ENCODE measurements around the gene C1QTNF5. TPM values are rescaled to one million over a fixed set of nuclear protein-coding genes. Genes with fewer than 3 reads are reported as not detected.

The C1QTNF5 gene
- total and polyA plus RNA-seq, 9 donors: 20.3 to 41.9 (median 35.1) TPM

DNA sequence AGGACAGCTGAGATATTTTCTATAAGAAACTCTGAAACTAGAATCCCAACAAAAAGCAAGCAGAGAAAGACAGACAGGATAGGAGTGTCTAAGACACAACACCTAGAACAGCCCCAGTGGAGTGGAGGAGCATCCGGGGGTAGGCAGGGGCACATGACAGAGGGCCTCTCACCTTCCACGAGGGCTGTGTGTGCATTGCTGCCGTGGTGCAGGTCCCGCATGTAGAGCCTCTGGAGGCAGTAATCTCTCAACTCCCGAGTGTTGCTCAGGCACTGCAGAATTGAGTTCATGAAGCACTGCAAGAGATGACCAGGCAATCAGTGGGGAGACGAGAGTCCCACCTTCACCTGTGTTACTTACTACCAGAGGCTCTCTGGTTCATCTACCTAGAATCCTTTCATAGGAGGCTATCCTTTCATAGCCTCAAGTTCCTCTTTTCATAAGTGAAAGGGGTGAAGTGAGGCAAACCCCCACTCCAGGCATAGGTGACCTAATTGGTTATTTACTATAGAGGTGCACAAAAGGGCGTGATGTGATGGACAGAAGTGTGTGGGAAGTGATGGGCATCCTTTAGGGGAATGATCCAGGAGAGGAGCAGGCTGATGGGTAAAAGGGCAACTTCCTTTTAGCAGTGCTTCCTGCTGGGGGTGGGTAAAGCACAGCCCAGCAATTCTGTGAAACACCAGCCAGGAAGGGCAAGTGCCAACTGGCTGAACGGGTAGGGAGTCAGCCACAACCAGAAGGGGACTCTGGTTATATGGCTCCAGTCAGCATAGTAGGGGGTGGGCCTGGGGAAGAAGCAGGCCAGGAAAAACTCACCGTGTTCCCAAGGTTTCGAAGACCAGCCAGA lies 18.9 kb upstream of the C1QTNF5 start:
- H3K4me1 ChIP-seq (ENCODE audit: control insufficient read depth, insufficient read depth, low read length): peaks cover 53% of the 10 kb centered on the region
- no peak for DNase-seq
- H3K9me3 ChIP-seq (replicated peaks; ENCODE audit: control insufficient read depth, low read depth, low read length): no peaks in the 10 kb centered on the region
- H3K4me3 ChIP-seq (ENCODE audit: low read length): no peak overlapping the region
- H3K27me3 ChIP-seq (ENCODE audit: control insufficient read depth, insufficient read depth, low read length): peaks cover 4% of the 10 kb centered on the region
- peaks cover 36% of the 10 kb centered on the region for H3K36me3 ChIP-seq (ENCODE audit: control insufficient read depth, insufficient read depth, low read length)
- H3K27ac ChIP-seq (ENCODE audit: low read length): peak overlapping the region; percentile 49
- WGBS (ENCODE audit: insufficient coverage): 80% methylated on average over 7 of the region's 10 CpGs

- H3K9me3 ChIP-seq (replicated peaks; ENCODE audit: control insufficient read depth, low read depth, low read length): no peaks in the 10 kb centered on the region
- DNase-seq: no peak
- H3K4me1 ChIP-seq (ENCODE audit: control insufficient read depth, insufficient read depth, low read length): peaks cover 42% of the 10 kb centered on the region
- no peaks in the 10 kb centered on the region for H3K27me3 ChIP-seq (ENCODE audit: control insufficient read depth, insufficient read depth, low read length)
- H3K27ac ChIP-seq (ENCODE audit: low read length): no peak overlapping the region
- H3K4me3 ChIP-seq (ENCODE audit: low read length): peak overlapping the region; percentile 60
- peaks cover 36% of the 10 kb centered on the region for H3K36me3 ChIP-seq (ENCODE audit: control insufficient read depth, insufficient read depth, low read length)
- WGBS (ENCODE audit: insufficient coverage): 70% methylated on average over 2 of the region's 13 CpGs
Measured at GRCh38 chr11:119357074-119357473, 16.4 kb upstream of the C1QTNF5 start.

DNA sequence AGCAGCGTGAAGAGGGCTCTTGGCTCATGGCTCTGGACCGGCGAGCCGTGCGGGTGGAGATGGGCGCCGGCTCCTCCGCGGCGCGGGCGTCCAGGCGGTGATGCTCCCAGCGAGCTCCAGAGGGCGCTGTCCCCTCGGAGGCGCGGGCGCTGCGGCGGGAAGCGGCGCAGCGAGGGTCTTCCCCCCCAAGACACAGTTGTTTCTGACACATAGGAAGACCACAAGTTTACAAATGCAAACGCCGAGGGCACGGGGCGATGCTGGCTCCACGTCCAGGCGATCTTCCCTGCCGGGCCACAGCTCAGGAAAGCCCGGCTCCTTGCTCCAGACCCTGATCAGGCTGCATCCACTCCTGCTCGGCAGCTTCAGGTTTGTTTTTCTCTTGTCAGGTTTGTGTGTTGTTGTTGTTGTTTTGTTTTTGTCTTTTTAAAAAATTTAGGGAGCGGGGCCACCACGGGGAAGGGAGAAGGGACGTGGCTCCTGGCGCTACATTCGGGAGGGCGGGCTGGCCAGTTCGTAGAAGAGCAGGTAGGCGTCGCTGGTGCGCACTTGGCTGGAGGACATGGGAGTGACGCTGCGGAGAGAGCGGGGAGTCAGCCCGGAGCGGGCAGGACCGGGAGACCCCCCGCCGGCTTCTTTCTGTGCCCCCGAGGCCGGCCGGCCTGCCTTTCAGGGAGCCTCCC lies 15.8 kb upstream of the C1QTNF5 start:
- Histone ChIP-seq H3K27ac (ENCODE audit: low read length) (peak overlapping the region; percentile 80), H3K36me3 (ENCODE audit: control insufficient read depth, insufficient read depth, low read length) (peaks cover 36% of the 10 kb centered on the region), H3K4me1 (ENCODE audit: control insufficient read depth, insufficient read depth, low read length) (peaks cover 36% of the 10 kb centered on the region), H3K27me3 (ENCODE audit: control insufficient read depth, insufficient read depth, low read length) (no peaks in the 10 kb centered on the region), H3K9me3 (replicated peaks; ENCODE audit: control insufficient read depth, low read depth, low read length) (no peaks in the 10 kb centered on the region), H3K4me3 (ENCODE audit: low read length) (peak overlapping the region; percentile 60)
- peak; percentile 91 for DNase-seq
- 1% methylated on average over 41 of the region's 54 CpGs for WGBS (ENCODE audit: insufficient coverage)

DNA sequence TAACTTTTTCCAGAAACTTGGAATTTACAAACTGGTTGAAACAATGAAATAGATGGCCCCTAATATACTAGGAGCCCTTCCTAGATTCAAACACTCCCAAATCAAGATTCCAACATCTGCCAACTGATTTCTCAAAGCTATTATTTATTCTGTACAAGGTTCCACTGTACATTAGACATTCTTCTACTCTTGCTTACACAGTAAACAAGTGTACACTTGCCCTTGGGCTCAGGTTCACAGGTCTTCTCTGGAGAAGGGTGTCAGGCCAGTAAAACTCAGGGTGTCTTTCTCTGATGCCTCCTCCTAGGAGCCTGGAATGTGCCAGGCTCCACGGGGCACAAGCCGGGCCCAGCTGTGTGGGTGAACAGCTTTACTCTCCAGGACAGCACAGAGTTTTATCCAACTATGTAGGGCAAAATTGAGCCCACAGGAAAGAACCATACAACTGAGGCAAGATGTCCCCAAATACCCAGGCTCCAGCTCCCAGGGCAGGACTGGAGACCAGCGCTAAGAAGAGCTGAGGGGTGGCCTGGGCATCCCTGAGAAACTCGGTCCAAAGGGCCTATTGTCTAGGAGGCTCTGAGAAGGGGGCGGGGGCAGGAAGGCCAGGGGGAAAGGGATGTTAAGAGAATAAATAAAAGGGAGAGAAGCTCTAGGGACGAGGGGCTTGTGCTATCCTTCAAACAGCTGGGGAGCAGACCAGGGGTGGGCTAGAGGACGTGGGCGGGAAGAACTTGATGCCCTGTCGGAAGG lies 14.6 kb upstream of the C1QTNF5 start:
- DNase-seq: no peak
- H3K27ac ChIP-seq (ENCODE audit: low read length): no peak overlapping the region
- no peaks in the 10 kb centered on the region for H3K27me3 ChIP-seq (ENCODE audit: control insufficient read depth, insufficient read depth, low read length)
- H3K4me3 ChIP-seq (ENCODE audit: low read length): no peak overlapping the region
- WGBS (ENCODE audit: insufficient coverage): 82% methylated on average over 7 of the region's 9 CpGs
- no peaks in the 10 kb centered on the region for H3K9me3 ChIP-seq (replicated peaks; ENCODE audit: control insufficient read depth, low read depth, low read length)
- peaks cover 29% of the 10 kb centered on the region for H3K4me1 ChIP-seq (ENCODE audit: control insufficient read depth, insufficient read depth, low read length)
- peaks cover 36% of the 10 kb centered on the region for H3K36me3 ChIP-seq (ENCODE audit: control insufficient read depth, insufficient read depth, low read length)

- Histone ChIP-seq H3K4me1 (ENCODE audit: control insufficient read depth, insufficient read depth, low read length) (peaks cover 26% of the 10 kb centered on the region), H3K36me3 (ENCODE audit: control insufficient read depth, insufficient read depth, low read length) (peaks cover 16% of the 10 kb centered on the region), H3K27me3 (ENCODE audit: control insufficient read depth, insufficient read depth, low read length) (no peaks in the 10 kb centered on the region), H3K4me3 (ENCODE audit: low read length) (no peak overlapping the region), H3K9me3 (replicated peaks; ENCODE audit: control insufficient read depth, low read depth, low read length) (no peaks in the 10 kb centered on the region), H3K27ac (ENCODE audit: low read length) (no peak overlapping the region)
- 42% methylated on average over 3 of the region's 4 CpGs for WGBS (ENCODE audit: insufficient coverage)
- DNase-seq: peak; percentile 82
Measured at GRCh38 chr11:119352857-119353260, 12.2 kb upstream of the C1QTNF5 start.

DNA sequence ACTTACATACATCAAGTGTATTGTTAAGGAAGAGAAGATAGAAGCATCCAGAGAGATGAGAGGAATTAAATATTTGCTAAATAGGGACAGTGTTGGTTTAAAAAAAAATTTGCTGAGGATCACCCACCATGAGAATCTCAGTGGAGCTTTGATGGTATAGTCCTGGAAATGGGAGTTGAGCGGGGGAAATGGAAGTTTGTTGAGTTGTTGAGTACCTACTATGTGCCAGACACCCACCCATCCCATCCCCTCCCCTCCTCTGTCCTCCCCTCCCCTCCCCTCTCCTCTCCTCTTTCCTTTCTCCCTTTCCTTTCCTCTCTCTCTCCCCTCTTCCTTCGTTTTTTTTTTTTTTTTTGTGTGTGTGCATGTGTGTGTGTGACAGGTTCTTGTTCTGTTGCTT lies 10.5 kb upstream of the C1QTNF5 start:
- Histone ChIP-seq H3K9me3 (replicated peaks; ENCODE audit: control insufficient read depth, low read depth, low read length) (no peaks in the 10 kb centered on the region), H3K36me3 (ENCODE audit: control insufficient read depth, insufficient read depth, low read length) (peaks cover 7% of the 10 kb centered on the region), H3K4me3 (ENCODE audit: low read length) (no peak overlapping the region), H3K4me1 (ENCODE audit: control insufficient read depth, insufficient read depth, low read length) (peaks cover 23% of the 10 kb centered on the region), H3K27me3 (ENCODE audit: control insufficient read depth, insufficient read depth, low read length) (no peaks in the 10 kb centered on the region), H3K27ac (ENCODE audit: low read length) (no peak overlapping the region)
- no CpG with 5 or more reads among the region's 2 CpGs for WGBS (ENCODE audit: insufficient coverage)
- DNase-seq: no peak

DNA sequence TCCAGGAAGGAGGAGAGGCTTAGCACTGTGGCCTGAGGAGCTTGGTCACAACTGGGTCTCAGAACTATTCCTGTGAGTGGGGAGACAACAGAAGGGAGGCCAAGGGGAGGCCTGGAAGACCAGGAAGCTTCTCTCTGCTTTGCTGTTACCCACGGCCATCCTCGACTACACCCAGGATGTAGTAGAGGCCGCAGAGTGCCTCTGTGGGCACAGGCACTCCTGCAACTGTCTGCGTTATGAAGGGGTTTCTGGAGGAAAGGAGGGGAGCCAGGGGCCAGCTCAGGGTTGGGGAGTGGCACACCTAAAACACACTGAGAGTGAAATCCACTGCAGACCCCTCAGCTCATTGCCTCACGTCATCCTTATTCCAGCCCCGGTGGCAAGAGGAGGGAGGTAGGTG lies 9.6 kb upstream of the C1QTNF5 start:
- WGBS (ENCODE audit: insufficient coverage): 100% methylated on average over 2 of the region's 6 CpGs

GRCh38 chr11:119347940-119348605 lies 7.4 kb upstream of the C1QTNF5 start:
- no peaks in the 10 kb centered on the region for H3K9me3 ChIP-seq (replicated peaks; ENCODE audit: control insufficient read depth, low read depth, low read length)
- H3K27me3 ChIP-seq (ENCODE audit: control insufficient read depth, insufficient read depth, low read length): no peaks in the 10 kb centered on the region
- no peak overlapping the region for H3K4me3 ChIP-seq (ENCODE audit: low read length)
- 23% methylated on average over 10 of the region's 16 CpGs for WGBS (ENCODE audit: insufficient coverage)
- DNase-seq: peak; percentile 81
- H3K36me3 ChIP-seq (ENCODE audit: control insufficient read depth, insufficient read depth, low read length): no peaks in the 10 kb centered on the region
- peak overlapping the region; percentile 35 for H3K27ac ChIP-seq (ENCODE audit: low read length)
- H3K4me1 ChIP-seq (ENCODE audit: control insufficient read depth, insufficient read depth, low read length): peaks cover 18% of the 10 kb centered on the region

More for the DNA sequence above, 9.6 kb upstream of the C1QTNF5 start:
- no peak overlapping the region for H3K4me3 ChIP-seq (ENCODE audit: low read length)
- no peaks in the 10 kb centered on the region for H3K27me3 ChIP-seq (ENCODE audit: control insufficient read depth, insufficient read depth, low read length)
- peaks cover 20% of the 10 kb centered on the region for H3K4me1 ChIP-seq (ENCODE audit: control insufficient read depth, insufficient read depth, low read length)
- peaks cover 4% of the 10 kb centered on the region for H3K36me3 ChIP-seq (ENCODE audit: control insufficient read depth, insufficient read depth, low read length)
- DNase-seq: no peak
- H3K27ac ChIP-seq (ENCODE audit: low read length): no peak overlapping the region
- H3K9me3 ChIP-seq (replicated peaks; ENCODE audit: control insufficient read depth, low read depth, low read length): no peaks in the 10 kb centered on the region

DNA sequence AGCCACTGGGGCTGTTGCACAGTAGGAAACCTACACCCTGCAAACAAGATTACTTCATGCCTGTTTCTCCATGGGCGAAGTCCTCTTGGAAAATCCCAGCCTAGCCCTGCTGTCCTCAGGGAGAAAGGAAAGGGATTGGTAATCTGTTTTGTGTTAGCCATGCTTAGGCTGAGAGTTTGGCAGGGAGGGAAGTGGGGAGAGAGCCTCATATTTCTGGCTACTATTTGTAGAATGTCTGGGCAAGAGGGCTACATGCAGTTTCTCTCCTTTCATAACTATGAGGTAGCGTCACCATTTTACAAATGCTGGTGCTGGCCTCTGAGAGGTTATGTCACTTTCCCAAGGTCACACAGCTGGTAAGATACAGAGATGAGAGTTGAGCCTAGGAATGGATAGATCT lies 6.6 kb upstream of the C1QTNF5 start:
- Histone ChIP-seq H3K4me3 (ENCODE audit: low read length) (no peak overlapping the region), H3K9me3 (replicated peaks; ENCODE audit: control insufficient read depth, low read depth, low read length) (no peaks in the 10 kb centered on the region), H3K27me3 (ENCODE audit: control insufficient read depth, insufficient read depth, low read length) (peaks cover 3% of the 10 kb centered on the region), H3K36me3 (ENCODE audit: control insufficient read depth, insufficient read depth, low read length) (no peaks in the 10 kb centered on the region), H3K27ac (ENCODE audit: low read length) (no peak overlapping the region), H3K4me1 (ENCODE audit: control insufficient read depth, insufficient read depth, low read length) (peaks cover 14% of the 10 kb centered on the region)
- no CpG with 5 or more reads among the region's 2 CpGs for WGBS (ENCODE audit: insufficient coverage)
- DNase-seq: peak; percentile 36
